NCI-H2196 treated with DMSO at 0.1 percent for 48 hours (cell line): ENCODE measurements around the gene CRYBG1.
"Not testable (repeated sequence)": the region's sequence is repeated elsewhere in the genome, so short reads cannot be mapped to it uniquely, and the experiment has no call there.

Experiments used
- DNase-seq: peaks from one replicate; lab custom pipeline; 2025; ENCODE audit not compliant: unreplicated experiment; lab: John Stamatoyannopoulos, UW

Gene CRYBG1

DNA sequence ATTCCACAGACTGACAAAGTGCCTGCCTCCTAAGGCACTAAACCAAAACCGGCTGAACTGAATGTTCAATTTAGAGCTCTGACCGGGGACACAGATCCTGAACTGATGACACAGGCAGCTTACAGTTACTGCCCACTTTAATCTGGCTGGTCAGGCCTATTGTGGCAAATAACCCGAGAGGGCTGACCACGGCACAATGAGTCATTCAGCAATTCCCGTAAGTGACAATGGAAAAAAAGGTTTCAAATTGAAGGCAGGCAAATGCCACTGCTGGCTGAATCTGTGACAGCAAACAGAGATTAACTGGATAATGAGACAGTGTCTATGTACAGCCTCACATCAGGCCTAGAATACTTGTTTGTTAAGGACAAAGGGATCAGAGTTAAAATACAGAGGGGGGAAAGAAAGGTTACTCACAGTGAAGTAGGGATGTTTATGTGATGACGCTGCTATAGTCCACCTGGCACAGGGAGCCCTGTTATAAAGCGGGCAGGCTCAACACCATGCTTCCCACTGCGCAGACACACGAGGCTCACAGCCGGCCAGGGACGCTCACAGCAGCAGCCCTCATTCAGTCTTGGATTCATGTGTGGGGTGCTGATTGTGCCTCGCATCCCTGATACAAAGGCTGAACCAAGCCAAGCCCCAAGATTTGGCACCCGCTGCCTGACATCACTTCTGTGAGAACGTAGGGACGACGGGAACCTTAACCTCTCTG, 214.4 kb downstream of the CRYBG1 start:
- peak; percentile 34 for DNase-seq

DNA sequence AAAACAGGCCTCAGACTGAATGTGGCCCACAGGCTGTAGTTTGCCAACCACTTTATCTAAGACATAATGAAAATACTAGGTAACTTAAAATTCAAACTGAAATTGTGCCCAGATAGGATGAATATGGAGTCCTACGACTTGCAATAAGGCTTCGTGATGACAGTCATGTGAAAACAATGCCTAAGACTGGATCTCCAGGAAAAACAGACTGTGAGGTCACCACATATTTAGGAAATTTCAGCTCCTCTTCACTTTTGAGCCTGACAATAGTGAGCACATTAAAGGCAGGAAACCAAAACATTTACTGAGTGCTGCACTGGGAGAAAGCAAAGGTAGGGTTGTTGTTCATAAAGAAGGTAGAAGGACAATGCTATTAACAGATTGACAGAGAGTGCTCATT, 218.8 kb downstream of the CRYBG1 start:
- DNase-seq: no peak

DNA sequence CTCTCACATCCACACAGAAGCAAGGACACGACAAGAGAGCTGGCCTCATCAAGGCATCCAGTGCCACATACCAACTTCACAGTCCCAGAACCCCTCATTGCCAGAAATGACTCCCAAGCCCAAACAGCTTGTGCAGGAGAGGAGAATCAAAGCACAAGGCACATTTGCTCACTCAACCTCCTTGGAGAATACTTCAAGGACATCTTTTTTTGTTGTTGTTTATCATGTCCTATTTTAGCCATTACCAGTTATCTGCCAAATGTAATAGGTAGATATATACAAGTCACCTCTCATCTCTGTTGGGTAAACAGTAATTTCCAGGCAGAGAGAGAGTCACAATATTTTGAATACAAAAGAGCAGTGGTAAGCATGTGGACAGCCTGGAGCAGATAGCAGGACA, 221.0 kb downstream of the CRYBG1 start:
- DNase-seq: no peak

DNA sequence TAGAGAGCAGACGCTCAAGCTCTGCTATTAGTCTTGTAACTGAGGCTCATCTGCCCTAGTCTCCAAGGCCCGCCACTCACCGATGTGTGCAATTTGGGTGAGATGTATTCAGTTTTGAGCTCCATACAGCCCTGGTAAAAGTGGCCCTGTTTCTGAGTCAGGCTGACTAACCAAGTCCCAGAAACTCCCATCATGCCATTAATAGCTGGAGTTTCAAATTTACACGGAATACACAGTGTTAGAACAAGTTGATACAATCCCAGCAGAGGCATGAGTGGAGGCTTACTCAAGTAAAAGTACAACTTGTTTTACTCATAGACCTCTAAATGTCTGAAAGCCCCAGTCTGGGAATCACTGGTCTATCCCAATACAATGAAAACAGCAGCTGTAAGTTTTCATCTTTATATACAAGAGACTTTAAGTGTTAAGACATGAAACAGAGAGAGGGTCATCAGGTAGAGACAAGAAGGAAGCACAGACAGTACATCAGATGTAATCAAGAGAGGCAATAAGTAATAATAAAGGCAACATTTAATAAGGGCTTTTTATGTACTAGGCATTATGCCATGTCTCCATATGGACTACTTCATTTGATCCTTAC, 226.4 kb downstream of the CRYBG1 start:
- no peak for DNase-seq

DNA sequence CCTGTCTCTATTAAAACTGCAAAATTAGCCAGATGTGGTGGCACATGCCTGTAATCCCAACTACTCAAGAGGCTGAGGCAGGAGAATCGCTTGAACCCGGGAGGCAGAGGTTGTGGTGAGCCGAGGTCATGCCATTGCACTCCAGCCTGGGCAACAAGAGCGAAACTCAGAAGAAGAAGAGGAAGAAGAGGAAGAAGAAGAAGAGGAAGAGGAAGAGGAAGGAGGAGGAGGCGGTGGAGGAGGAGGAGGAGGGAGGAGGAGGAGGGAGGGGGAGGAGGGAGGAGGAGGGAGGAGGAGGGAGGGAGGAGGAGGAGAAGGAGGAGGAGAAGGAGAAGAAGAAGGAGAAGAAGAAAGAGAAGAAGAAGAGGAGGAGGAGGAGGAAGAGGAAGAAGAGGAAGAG, 228.4 kb downstream of the CRYBG1 start:
- DNase-seq: not testable (repeated sequence)

DNA sequence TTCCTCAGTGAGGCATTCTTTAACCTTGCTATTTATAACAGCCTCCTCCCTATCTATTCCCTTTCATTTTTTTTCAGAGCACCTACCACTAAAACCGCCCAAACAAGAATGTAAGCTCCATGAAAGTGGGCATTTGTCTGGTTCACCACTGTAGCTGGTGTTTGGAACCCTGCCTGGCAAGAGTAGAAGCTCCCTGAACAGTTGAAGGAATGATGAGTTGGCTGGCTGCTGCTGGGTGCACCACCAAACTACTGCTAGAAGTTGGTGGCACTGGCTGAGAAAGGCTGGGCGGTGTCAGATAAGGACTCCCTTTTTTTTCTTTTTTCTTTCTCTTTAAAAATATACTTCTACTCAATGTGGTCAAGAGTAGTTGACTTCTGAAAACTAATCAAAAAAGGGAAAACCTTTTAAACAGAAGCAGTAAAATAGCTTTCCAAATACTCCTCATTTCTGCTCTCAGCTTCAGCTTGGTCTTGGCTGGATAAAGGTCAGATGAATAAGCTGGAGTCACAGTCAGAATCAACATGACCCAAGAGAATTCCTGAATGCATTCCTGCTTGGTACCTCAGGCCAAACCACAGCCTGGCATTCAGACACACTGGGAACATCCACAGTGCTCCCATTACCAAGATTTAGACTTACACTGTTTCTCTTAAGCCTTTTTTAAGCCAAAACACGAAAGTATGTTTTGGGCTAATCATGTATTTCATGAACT, 230.8 kb downstream of the CRYBG1 start:
- no peak for DNase-seq

DNA sequence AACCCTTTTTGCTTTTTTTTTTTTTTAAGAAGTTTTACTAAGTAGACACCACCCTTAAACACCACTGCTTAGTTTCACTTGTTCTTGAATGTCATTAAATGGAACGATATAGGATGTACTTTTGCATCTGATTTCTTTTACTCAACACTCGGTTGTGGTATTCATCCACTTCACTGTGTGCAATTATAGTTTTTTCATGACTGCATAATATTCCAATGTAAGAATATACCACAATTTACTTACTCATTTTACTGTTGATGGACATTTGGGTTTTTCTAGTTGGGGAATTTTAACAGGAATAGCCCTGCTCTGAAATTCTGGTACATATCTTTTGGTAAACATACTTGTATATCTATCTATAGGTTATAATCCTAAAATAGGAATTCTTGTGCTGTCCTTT, 238.9 kb downstream of the CRYBG1 start:
- no peak for DNase-seq

DNA sequence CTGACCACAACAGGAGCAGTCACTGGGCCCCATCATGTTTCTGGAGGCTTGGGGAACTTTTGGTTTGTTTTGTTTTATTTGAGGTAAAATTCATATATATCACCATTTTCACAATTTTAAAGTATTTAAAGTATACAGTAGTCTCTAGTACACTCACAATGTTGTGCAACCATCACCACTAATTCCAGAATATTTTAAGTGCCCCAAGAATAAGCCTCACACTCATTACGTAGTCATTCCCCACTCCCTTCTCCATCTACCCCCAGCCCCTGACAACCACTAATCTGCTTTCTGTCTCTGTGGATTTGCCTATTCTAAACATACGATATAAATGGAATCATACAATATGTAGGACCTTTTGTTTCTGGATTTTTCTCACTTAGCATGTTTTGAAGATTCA, 239.8 kb downstream of the CRYBG1 start:
- no peak for DNase-seq

DNA sequence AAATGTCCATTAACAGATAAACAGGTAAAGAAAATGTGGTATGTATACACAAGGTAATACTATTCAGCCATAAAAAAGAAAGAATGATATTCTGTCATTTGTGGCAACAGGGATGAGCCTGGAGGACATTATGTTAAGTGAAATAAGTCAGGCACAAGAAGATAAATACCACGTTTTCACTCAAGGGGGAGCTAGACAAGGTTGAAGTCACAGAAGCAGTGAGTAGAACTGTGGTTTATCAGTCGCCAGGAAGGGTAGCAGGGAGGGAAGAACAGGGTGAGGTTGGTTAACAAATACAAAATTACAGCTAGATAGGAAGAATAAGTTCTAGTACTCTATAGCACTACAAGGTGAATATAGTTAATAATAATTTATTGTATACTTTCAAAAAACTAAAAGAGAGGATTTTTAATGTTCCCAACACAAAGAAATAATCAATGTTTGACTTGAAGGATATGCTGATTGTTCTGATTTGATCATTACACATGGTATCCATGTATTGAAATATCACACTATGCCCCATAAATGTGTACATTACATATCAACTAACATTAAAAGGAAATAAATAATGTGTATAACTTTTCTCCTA, 247.7 kb downstream of the CRYBG1 start:
- no peak for DNase-seq

DNA sequence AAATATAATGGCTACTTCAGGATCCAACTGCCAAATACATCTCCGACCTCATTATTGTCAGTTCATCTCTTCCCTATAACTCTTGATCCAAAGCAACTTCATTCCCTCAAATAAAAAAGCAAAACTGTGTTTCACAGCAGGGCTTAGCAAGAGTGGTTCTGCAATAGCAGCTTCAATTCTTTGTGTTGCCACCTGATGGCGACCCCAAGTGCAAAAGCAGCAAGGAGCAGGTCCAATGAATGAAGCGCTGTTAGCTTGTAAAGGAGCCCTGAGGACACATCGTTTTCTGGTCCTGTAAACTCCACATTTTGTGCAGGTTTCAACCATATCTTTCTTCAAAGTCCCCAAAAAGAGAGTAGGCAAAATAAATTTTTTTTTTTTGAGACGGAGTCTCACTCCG, 249.2 kb downstream of the CRYBG1 start:
- DNase-seq: peak; percentile 28

DNA sequence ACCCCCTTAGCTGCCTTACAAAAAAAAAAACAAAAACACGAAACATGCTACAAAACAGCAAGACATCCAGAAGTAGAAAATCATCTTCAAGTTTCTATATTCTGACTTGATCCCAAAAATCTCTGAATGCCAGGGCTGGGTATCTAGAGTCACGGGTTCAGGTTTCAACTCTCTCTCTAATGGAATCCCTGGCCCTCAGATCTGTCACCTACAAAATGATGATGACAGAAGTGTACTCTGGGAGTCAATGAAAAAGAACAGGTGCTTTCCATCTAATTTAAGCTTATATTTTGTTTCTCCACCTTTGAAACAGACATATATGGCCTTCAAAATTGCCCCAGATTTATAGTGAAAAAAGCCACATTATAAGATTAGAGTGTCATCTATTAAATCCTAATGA, 250.5 kb downstream of the CRYBG1 start:
- no peak for DNase-seq

DNA sequence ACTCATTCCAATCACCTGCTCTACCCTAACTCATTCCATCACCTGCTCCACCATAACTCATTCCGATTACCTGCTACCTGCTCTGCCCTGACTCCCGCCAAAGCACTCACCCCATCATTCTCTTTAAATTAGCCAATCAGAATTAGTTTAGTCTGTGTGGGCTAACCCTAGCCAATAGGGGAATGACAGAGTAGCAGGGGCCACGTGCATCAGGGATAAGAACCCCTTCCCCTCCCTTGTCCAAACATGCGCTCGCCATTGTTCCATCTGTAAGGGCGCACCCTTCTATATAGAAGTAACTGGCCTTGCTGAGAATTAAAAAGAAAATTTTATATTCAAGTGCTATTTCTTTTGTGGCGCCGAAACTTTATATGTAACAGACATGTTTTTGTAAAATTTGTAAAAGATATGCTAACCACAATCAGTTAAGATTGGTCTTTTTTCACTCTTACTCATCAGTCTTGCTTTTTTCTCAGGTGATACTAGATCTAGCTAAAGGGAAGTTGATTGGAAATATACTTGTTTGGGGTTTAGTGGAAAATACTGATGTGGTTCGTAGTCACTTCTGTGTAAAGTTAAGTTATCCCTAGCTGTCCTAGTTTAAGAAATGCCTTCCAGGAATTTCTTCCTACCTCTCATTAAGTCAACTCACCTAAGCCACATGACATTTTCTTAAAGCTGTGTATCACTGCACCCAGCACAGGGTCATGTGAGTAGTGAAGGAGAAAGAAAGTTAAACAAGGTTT, 252.3 kb downstream of the CRYBG1 start:
- DNase-seq: no peak

DNA sequence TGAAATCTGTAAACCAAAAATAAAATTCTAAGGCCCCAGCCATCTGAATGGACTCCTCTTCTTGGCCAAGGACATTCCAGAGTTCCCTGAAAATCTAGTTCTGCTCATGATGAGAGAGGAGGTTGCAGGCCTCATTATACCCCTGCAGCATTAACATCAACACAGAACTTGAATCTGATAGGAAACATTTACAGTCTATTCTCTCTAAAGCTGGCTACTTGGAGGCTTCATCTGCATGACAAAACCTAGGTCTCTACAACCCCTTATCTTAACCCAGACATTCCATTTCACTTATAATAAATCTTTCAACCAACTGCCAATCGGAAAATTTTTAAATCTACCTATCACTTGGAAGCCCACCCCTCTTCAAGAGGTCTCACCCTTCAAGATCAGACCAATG, 253.1 kb downstream of the CRYBG1 start:
- DNase-seq: no peak

DNA sequence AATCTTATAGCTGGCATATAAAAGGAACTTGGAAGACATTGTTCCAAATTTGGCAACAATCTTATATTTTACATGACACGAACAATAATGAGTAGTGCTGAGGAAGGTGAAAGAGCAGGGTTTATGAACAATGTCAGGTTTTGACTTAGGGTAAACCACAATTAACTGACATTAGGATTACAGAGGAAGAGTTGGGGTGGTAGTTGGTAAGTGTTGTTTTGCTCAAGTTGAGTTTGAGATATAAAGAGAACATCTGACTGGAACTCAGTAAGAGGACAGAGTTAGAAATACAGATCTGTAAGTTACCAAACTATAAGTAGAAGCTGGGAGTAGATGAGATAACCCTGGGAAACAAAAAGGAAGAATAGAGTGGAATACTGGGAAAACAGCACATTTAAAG, 253.6 kb downstream of the CRYBG1 start:
- no peak for DNase-seq

DNA sequence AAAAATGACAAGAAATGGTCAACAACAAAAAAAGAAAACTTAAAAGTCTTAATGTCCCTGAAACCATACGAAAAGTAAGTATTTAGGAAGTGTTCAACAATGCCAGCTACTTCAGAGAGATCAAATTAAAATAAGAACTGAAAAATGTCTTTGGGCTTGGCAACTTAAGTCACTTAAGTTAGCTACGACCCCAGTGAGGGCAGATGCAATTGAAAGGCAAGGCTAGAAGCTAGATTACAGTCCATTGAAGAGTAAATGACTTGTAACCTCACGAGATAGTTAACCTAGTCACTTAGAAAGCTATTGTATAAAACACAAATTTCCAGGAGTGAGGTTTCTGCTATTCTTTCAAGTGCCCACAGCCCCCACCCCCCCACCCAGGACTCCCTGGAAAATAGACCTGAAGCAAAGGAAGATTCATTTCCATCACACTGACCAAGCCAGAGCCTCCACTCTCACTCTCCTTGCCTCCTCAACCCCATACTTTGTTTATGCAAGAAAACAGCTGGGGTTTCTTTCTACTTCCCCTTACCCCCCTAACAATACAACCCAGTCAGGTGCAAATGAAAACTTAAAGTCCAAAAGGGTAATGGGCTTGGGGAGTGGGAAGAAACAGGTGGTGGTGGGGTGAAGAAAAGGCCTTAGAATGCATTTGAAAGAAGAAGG, 254.2 kb downstream of the CRYBG1 start:
- DNase-seq: no peak

DNA sequence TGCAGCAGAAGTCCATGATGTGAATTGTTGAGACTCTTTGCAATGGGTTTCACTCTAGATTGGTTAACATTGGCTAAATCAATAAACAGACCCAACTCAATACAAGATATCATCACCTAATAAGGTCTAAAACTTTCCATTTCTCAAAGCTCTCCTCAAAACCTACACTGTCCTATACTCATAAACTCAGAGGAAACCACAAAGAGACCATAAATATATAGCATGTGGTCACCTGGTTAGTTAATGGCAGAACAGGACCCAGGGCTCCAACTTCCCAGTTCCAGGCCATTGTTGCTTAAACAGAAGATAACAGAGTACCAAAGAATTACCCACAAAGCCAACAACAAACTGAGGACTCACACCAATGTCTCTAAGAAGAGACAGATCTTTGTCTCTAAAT, 256.8 kb downstream of the CRYBG1 start:
- DNase-seq: no peak

DNA sequence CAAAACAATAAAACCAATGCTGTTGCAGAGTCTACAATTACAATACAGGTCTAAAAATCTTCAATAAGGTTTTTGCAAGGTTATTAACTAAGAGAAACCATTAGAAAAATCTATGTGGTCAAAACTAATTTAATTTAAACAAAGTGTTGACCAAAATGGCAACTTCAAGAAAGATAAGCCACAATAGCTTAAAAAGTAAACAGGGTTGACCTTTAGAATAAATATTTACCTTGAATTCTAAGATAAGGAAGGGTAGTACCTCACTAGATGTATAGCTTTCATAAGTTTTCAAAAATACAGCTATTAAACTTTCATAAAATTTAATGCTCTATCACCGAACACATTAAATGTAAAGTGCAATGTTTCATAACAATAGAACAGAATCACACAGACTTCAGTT, 257.3 kb downstream of the CRYBG1 start:
- no peak for DNase-seq

DNA sequence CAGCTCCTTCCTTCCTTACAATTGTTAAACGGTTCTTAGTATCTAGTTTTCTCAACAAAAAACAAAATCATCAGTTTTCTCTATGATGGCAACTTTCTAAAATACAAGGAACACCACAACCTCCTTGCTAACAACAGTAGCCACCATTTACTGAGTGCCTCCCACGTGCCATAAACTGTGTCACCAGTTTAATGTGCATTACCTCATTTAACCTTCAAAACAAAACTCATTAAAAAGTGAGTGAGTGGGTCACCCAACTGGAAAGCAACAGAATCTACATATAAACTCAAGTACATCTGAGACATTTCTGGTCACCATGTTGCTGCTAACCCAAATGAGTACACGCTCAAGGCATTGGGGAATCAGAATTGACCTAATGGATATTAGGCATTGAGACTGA, 257.8 kb downstream of the CRYBG1 start:
- DNase-seq: no peak

DNA sequence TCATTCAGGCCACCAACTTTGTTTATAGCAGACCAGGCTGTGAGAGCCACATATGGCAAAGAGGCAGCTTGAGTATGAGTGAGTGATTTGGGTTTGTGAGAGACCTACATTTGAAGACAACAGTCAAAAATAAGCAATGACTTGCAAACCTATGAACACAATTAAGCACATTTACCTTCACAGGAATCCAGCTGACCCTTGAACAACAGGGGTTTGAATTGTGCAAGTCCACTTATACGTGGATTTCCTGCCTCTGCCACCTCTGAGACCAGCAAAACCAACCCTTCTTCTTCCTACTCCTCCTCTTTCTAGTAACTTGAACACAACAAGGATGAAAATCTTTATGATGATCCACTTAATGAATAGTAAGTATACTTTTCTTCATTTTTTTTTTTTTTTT, 258.7 kb downstream of the CRYBG1 start:
- DNase-seq: no peak

DNA sequence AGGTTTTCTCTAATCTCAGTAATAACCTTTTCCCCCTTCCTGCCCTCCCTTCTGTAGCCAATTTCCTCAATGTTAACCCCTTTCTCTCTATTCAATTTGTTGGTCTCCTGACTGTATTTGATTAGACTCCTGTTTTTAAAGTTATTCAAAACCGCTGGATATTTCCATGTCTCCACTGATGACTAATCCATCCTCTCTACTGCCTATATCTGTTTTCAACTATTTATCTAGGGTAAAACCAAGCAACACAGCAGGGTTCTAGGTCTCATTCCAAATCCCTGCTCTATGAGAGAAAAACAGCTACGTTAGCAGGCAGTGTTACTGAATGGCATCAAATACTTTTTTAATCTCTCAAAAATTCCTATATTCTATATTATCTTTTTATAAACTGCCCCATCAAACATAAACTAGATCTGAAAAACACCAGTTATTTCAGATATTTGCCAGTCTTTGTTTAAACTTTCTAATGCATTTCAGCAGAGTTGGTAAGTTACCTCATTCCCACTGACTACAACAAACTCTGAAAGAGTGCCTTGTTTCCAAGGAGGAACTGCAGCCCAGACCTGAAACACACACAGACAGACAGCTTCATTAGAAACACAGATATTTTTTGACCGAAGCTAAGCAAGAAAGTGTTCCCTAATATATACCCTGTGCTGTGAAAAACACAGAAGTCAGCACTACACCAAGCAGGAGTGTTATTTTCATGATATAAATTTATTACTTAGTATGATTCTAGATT, 260.6 kb downstream of the CRYBG1 start:
- DNase-seq: no peak
